IMR-90 (cell line): ENCODE measurements around the gene SH3BP2. TPM values are rescaled to one million over a fixed set of nuclear protein-coding genes. Genes with fewer than 3 reads are reported as not detected.

Experiments used
- ATAC-seq: fragments of 200-7000 bp; cut with Tn5 transposase; 2 replicates; pipeline ENCODE4 v1.9.1; 2020; ENCODE audit warnings: low read depth, mild to moderate bottlenecking, moderate library complexity
- BruUV-seq: library from RNA; stranded (reverse); fragments of 400-500 nt; replicated peaks from 2 replicates; lab custom pipeline; 2021; lab: Mats Ljungman, UMichigan
- CTCF ChIA-PET: fragments of 300-600 bp; formaldehyde crosslinking; extraction: SDS; loops from one replicate; lab custom pipeline; 2021; ENCODE audit warnings: antibody characterized with exemption; lab: Yijun Ruan, JAX
- POLR2A ChIA-PET: fragments of 300-600 bp; sonication (Branson Sonifier 250); formaldehyde crosslinking; loops from one replicate; lab custom pipeline; 2022; ENCODE audit warnings: antibody characterized with exemption; ENCODE audit not compliant: unreplicated experiment; lab: Charles Lee
- DNase-seq: peaks from one replicate; pipeline ENCODE4 v3.0.0; 2013
- H2AFZ ChIP-seq: replicated peaks from 2 replicates; pipeline ENCODE3; 2013; ENCODE audit warnings: low read length, mild to moderate bottlenecking; ENCODE audit not compliant: poor library complexity
- H2AK5ac ChIP-seq: 2 replicates; pipeline ENCODE4 v1.6.1; 2013; ENCODE audit warnings: low read depth, low read length, inconsistent platforms
- H2AK9ac ChIP-seq: replicated peaks from 2 replicates; pipeline ENCODE3; 2013; ENCODE audit warnings: mild to moderate bottlenecking, low read depth, low read length, moderate library complexity; ENCODE audit not compliant: poor library complexity
- H2BK120ac ChIP-seq: 2 replicates; pipeline ENCODE4 v1.6.1; 2013; ENCODE audit warnings: low read depth, low read length, inconsistent platforms
- H2BK15ac ChIP-seq: 3 replicates; pipeline ENCODE4 v1.6.1; 2013; ENCODE audit warnings: low read depth, low read length, inconsistent platforms
- H2BK20ac ChIP-seq: 2 replicates; pipeline ENCODE4 v1.6.1; 2013; ENCODE audit warnings: low read depth, mild to moderate bottlenecking, inconsistent platforms, low read length, moderate library complexity
- H2BK5ac ChIP-seq: 2 replicates; pipeline ENCODE4 v1.6.1; 2013; ENCODE audit warnings: mild to moderate bottlenecking, low read depth, low read length, inconsistent platforms; ENCODE audit not compliant: poor library complexity, severe bottlenecking
- H3K14ac ChIP-seq: replicated peaks from 2 replicates; pipeline ENCODE4 v1.6.1; 2013; ENCODE audit warnings: low read depth, low read length, inconsistent platforms
- H3K18ac ChIP-seq: 2 replicates; pipeline ENCODE4 v1.6.1; 2013; ENCODE audit warnings: low read depth, low read length, control low read depth
- H3K23ac ChIP-seq: 2 replicates; pipeline ENCODE4 v1.6.1; 2013; ENCODE audit warnings: low read depth, low read length, inconsistent platforms
- H3K27ac ChIP-seq: 2 replicates; pipeline ENCODE4 v1.5.1; 2013; ENCODE audit warnings: mild to moderate bottlenecking, control low read depth, low read length; ENCODE audit not compliant: insufficient read depth
- H3K27me3 ChIP-seq: 2 replicates; pipeline ENCODE4 v1.6.1; 2013; ENCODE audit warnings: low read length; ENCODE audit not compliant: control insufficient read depth, insufficient read depth
- H3K36me3 ChIP-seq: 2 replicates; pipeline ENCODE4 v1.6.1; 2013; ENCODE audit warnings: low read length, mixed read lengths; ENCODE audit not compliant: control insufficient read depth, insufficient read depth
- H3K4ac ChIP-seq: 2 replicates; pipeline ENCODE4 v1.6.1; 2013; ENCODE audit warnings: low read depth, low read length, inconsistent platforms
- H3K4me1 ChIP-seq: 2 replicates; pipeline ENCODE4 v1.6.1; 2013; ENCODE audit warnings: low read length, mixed read lengths; ENCODE audit not compliant: control insufficient read depth, insufficient read depth
- H3K4me2 ChIP-seq: 2 replicates; pipeline ENCODE4 v1.6.1; 2013; ENCODE audit warnings: low read depth, mild to moderate bottlenecking, control low read depth, low read length, moderate library complexity
- H3K4me3 ChIP-seq: 2 replicates; pipeline ENCODE4 v1.5.1; 2013; ENCODE audit warnings: low read depth, mild to moderate bottlenecking, control low read depth, low read length, moderate library complexity; ENCODE audit not compliant: insufficient read depth
- H3K56ac ChIP-seq: 2 replicates; pipeline ENCODE4 v1.6.1; 2013; ENCODE audit warnings: low read length, inconsistent platforms; ENCODE audit not compliant: insufficient read depth; ENCODE audit errors: extremely low read depth
- H3K79me1 ChIP-seq, 2 experiments: 2 replicates each; pipeline ENCODE4 v1.6.1; 2013; ENCODE audit warnings: low read length in 2 of 2, inconsistent platforms in 1 of 2, low read depth in 1 of 2
- H3K9ac ChIP-seq: 2 replicates; pipeline ENCODE4 v1.6.1; 2013; ENCODE audit warnings: low read depth, low read length, control low read depth
- H3K9me1 ChIP-seq: 2 replicates; pipeline ENCODE4 v1.6.1; 2013; ENCODE audit warnings: low read length, inconsistent platforms; ENCODE audit not compliant: insufficient read depth
- H3K9me3 ChIP-seq: 2 replicates; pipeline ENCODE4 v1.6.1; 2013; ENCODE audit warnings: low read length; ENCODE audit not compliant: control insufficient read depth, insufficient read depth
- H4K20me1 ChIP-seq: 2 replicates; pipeline ENCODE4 v1.6.1; 2013; ENCODE audit warnings: low read length, inconsistent platforms; ENCODE audit not compliant: insufficient read depth
- H4K5ac ChIP-seq: 2 replicates; pipeline ENCODE4 v1.6.1; 2013; ENCODE audit warnings: mild to moderate bottlenecking, low read depth, low read length, control low read depth
- H4K8ac ChIP-seq, 2 experiments: 2 replicates each; pipeline ENCODE4 v1.6.1; 2013; ENCODE audit warnings: low read depth in 2 of 2, low read length in 2 of 2, control low read depth in 1 of 2, inconsistent platforms in 1 of 2
- H4K91ac ChIP-seq: 2 replicates; pipeline ENCODE4 v1.6.1; 2013; ENCODE audit warnings: low read depth, low read length, inconsistent platforms; ENCODE audit not compliant: insufficient read depth
- CEBPB ChIP-seq: IDR thresholded peaks from 2 replicates; pipeline ENCODE4 v1.6.1; 2012; ENCODE audit warnings: low read depth, low read length, improper control_type of control experiment
- MXI1 ChIP-seq: IDR thresholded peaks from 2 replicates; pipeline ENCODE4 v1.6.1; 2012; ENCODE audit warnings: low read depth, mild to moderate bottlenecking, low read length, moderate library complexity, borderline replicate concordance
- NFE2L2 ChIP-seq: fragments of 150-350 bp; IDR thresholded peaks from 2 replicates; pipeline ENCODE4 v1.6.1; 2016; ENCODE audit warnings: low read depth, mild to moderate bottlenecking, low read length
- POLR2A ChIP-seq: IDR thresholded peaks from 2 replicates; pipeline ENCODE4 v1.6.1; 2012; ENCODE audit warnings: mild to moderate bottlenecking, low read depth, low read length
- RCOR1 ChIP-seq: IDR thresholded peaks from 2 replicates; pipeline ENCODE4 v1.6.1; 2012; ENCODE audit warnings: mild to moderate bottlenecking, low read length, improper control_type of control experiment; ENCODE audit not compliant: insufficient replicate concordance
- USF2 ChIP-seq: fragments of 150-350 bp; IDR thresholded peaks from 2 replicates; pipeline ENCODE4 v1.6.1; 2017; ENCODE audit warnings: mild to moderate bottlenecking, antibody characterized with exemption, low read length, low read depth
- WGBS, 2 experiments: methylation state at CpG; one replicate each; pipeline versions ENCODE4 v1.1.5 to v1.1.7; 2013; ENCODE audit warnings: missing lambda C conversion rate in 2 of 2; ENCODE audit not compliant: insufficient read length in 1 of 2; ENCODE audit errors: extremely low coverage in 2 of 2; 5-methylcytosine and 5-hydroxymethylcytosine counted together
- dilution Hi-C: fragments of 300-500 bp; cut with HindIII; formaldehyde crosslinking; loops from one replicate; pipeline ENCODE4 v1.14.3; 2018; ENCODE audit warnings: low sequenced_read_pairs; ENCODE audit not compliant: unreplicated experiment
- in situ Hi-C: fragments of 300-500 bp; cut with MboI; formaldehyde crosslinking; loops from 3 replicates; pipeline ENCODE4 v1.14.3; 2019; ENCODE audit warnings: low sequenced_read_pairs, inconsistent platforms, mixed read lengths
- intact Hi-C: fragments of 100-400 bp; cut with micrococcal nuclease; formaldehyde crosslinking; loops from 2 replicates; pipeline ENCODE4 v1.10.0; 2022
- polyA plus RNA-seq, 3 experiments: library from polyadenylated mRNA; depleted of rRNA; stranded (reverse); fragments of >200 nt; gene quantifications; 2 replicates each; pipeline ENCODE4 v1.2.3, GENCODE V29; 2012; ENCODE audit warnings: low replicate concordance in 1 of 3
- total RNA-seq: library from RNA; depleted of rRNA; stranded (reverse); fragments of >200 nt; gene quantifications from 2 replicates; pipeline ENCODE4 v1.2.3, GENCODE V29; 2012
- TF ChIP-seq, protein P1 (sequence below): fragments of 150-350 bp; IDR thresholded peaks from 2 replicates; pipeline ENCODE4 v1.6.1; 2016; ENCODE audit warnings: low read depth, mild to moderate bottlenecking, low read length, moderate library complexity, borderline replicate concordance

Gene SH3BP2
- total and polyA plus RNA-seq, 2 of the 4 experiments (the other 2 are of a cell fraction) = 9.0 to 37.2 TPM

DNA sequence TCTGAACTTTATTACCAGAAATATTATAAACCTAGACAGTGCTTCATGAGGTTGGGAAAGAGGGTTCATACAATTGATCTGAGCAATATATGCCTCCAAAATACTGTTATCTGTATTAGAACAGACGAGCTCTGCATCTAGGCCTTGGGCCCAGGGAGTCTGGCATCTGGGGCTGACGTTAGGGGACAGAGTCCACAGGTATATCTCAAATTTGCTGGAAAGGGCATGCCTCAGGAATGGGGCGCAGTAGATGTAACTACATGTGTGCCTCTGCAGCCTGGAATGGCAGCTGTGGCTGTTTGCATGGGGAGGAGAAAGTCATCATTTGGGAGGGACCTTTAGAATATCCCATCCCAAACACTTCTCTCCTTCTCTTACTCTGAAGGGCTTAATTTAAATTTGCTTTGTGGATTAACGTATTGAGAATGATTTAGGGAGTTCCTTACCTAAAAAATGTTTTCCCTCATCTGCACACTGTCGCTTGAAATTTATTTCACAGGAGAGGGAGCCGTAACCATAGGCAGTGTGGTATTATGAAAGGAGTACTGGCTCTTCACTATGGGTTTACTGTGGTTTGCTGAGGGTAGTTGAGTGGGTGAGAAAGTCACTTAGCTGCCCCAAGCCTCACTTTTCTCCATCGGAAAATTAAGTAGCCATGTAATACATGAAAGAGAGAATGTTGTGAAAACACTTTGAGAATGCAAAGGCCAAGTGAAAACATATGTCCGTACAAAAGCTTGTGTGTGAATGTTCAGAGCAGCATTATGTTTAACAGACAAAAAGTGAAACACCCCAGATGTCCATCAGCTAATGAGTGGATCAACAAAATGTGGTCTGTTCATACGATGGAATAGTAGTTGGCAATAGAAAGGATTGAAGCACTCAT, 56.6 kb downstream of the SH3BP2 start:
- Histone ChIP-seq H4K8ac (no peak overlapping the region; a peak in 1 of 4 replicates), H3K79me1 (peaks cover 4 to 50% of the 10 kb centered on the region in 2 experiments; a peak in 3 of 4 replicates), H3K18ac (no peak overlapping the region), H4K91ac (no peak overlapping the region), H2BK15ac (no peak overlapping the region), H2BK120ac (no peak overlapping the region), H3K27me3 (no peaks in the 10 kb centered on the region), H3K56ac (no peak overlapping the region), H3K14ac (0 out of 2 replicates have a peak overlapping the region, but pooled peaks have one; percentile 41), H3K9me3 (no peaks in the 10 kb centered on the region), H3K27ac (no peak overlapping the region), H3K36me3 (peaks cover 5% of the 10 kb centered on the region), H3K4me1 (peaks cover 9% of the 10 kb centered on the region), H2AFZ (no peak overlapping the region), H3K4ac (no peak overlapping the region), H3K23ac (no peak overlapping the region; the same call in 1 of the 2 replicates), H3K9ac (no peak overlapping the region), H2BK20ac (no peak overlapping the region), H2AK9ac (no peak overlapping the region), H3K4me3 (no peak overlapping the region), H4K5ac (no peak overlapping the region), H2AK5ac (no peak overlapping the region), H3K4me2 (peak overlapping the region; percentile 18; the same call in 1 of the 2 replicates), H2BK5ac (no peak overlapping the region), H4K20me1 (peaks cover 82% of the 10 kb centered on the region), H3K9me1 (peaks cover 7% of the 10 kb centered on the region)
- ChIA-PET POLR2A (no interaction called here), CTCF (interaction anchor here (1.1 kb wide), 1 partner anchor 18 kb away, joined by 3 read pairs; no protein-coding TSS in a partner anchor)
- BruUV-seq = no TSS peak
- TF ChIP-seq NFE2L2 = no peak
- no peak for TF ChIP-seq CEBPB
- TF ChIP-seq RCOR1 = no peak
- TF ChIP-seq MXI1 = no peak
- TF ChIP-seq, protein P1, sequence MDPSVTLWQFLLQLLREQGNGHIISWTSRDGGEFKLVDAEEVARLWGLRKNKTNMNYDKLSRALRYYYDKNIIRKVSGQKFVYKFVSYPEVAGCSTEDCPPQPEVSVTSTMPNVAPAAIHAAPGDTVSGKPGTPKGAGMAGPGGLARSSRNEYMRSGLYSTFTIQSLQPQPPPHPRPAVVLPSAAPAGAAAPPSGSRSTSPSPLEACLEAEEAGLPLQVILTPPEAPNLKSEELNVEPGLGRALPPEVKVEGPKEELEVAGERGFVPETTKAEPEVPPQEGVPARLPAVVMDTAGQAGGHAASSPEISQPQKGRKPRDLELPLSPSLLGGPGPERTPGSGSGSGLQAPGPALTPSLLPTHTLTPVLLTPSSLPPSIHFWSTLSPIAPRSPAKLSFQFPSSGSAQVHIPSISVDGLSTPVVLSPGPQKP = no peak
- TF ChIP-seq USF2 = no peak
- TF ChIP-seq POLR2A = no peak
- dilution Hi-C loops (no loop called here), in situ Hi-C loops (no loop called here), intact Hi-C loops (no loop called here)
- 83% methylated on average over 2 of the region's 9 CpGs; no CpG with 5 or more reads in 1 of the 2 experiments for WGBS, 2 experiments
- DNase-seq (no peak), ATAC-seq (peak; percentile 7; the same call in 1 of the 2 replicates)
